ENCODE results near the gene METAP1D.
A peak's percentile ranks its signal among the peaks of the same experiment; 100 is the strongest.

The METAP1D gene

DNA sequence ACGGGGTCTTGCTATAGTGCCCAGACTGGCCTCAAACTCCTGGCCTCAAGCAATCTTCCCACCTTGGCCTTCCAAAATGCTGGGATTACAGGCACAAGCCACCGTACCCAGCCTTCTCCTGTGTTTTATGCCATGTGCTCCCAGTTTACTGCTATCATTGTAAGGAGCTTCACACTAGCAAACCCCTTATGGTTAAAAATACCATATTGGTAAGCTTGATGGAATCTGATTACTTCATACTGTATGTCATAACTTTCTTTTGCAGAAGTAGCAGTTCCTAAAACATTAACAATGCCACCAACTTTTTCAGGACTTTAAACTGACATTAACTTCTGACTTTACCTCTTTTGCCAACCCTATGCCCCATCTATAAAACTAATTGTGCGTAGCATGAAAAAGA, 41.3 kb upstream of the METAP1D start:
- TF ChIP-seq, protein P1, sequence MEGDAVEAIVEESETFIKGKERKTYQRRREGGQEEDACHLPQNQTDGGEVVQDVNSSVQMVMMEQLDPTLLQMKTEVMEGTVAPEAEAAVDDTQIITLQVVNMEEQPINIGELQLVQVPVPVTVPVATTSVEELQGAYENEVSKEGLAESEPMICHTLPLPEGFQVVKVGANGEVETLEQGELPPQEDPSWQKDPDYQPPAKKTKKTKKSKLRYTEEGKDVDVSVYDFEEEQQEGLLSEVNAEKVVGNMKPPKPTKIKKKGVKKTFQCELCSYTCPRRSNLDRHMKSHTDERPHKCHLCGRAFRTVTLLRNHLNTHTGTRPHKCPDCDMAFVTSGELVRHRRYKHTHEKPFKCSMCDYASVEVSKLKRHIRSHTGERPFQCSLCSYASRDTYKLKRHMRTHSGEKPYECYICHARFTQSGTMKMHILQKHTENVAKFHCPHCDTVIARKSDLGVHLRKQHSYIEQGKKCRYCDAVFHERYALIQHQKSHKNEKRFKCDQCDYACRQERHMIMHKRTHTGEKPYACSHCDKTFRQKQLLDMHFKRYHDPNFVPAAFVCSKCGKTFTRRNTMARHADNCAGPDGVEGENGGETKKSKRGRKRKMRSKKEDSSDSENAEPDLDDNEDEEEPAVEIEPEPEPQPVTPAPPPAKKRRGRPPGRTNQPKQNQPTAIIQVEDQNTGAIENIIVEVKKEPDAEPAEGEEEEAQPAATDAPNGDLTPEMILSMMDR (IDR thresholded peaks at IDR 0.05; ENCODE audit: low read depth, low read length, missing control alignments), result no peak
- in situ Hi-C loops (cut with HindIII; ENCODE audit: low pct_ligation_motif_present, low sequenced_read_pairs), result no loop called here
- Histone ChIP-seq H3K4me3 (ENCODE audit: low read depth, low read length) (no peak overlapping the region), H3K36me3 (replicated peaks) (no peaks in the 10 kb centered on the region), H3K27me3 (replicated peaks) (no peaks in the 10 kb centered on the region), H3K27ac (no peak overlapping the region)
- DNase-seq, result peak; percentile 9

DNA sequence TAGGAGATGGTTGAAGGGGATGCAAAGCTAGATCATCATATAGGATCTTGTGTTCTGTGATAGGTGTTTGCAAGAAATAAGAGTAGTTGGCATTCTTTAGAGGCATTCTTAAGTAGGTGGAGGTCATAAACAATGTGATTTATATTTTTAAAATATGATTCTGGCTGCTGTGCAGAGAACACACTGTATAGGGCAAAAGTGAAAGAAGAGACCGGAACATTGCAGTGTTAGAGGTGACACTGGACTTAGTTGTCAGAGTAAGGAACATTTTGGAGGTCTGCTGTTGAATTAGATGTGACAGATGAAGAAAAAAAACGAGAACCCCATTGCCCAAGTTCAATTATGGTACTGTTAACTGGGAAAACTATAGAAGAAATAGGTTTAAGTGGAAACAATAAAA, 39.8 kb upstream of the METAP1D start:
- TF ChIP-seq, protein P1 (IDR thresholded peaks at IDR 0.05; ENCODE audit: low read depth, low read length, missing control alignments), result no peak
- in situ Hi-C loops (cut with HindIII; ENCODE audit: low pct_ligation_motif_present, low sequenced_read_pairs), result no loop called here
- DNase-seq, result no peak
- Histone ChIP-seq H3K36me3 (replicated peaks) (no peaks in the 10 kb centered on the region), H3K27ac (no peak overlapping the region), H3K27me3 (replicated peaks) (no peaks in the 10 kb centered on the region), H3K4me3 (ENCODE audit: low read depth, low read length) (no peak overlapping the region)

DNA sequence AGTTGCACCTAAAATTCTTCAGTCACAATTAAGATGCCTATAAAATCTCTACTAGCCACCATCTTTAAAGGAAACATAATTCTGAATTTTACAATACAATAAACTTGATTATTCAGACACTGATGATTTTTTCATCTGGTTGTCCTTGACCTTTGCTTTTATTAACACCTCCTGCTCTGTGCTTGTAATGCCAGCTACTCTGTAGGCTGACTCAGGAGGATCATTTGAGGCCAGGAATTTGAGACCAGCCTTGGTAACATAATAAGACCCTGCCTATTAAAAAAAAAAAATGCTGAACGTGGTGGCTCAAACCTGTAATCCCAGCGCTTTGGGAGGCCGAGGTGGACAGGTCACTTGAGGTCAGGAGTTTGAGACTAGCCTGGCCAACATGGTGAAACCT, 39.2 kb upstream of the METAP1D start:
- Histone ChIP-seq H3K4me3 (ENCODE audit: low read depth, low read length) (no peak overlapping the region), H3K27me3 (replicated peaks) (no peaks in the 10 kb centered on the region), H3K36me3 (replicated peaks) (no peaks in the 10 kb centered on the region), H3K27ac (no peak overlapping the region)
- DNase-seq, result no peak
- TF ChIP-seq, protein P1 (IDR thresholded peaks at IDR 0.05; ENCODE audit: low read depth, low read length, missing control alignments), result no peak
- in situ Hi-C loops (cut with HindIII; ENCODE audit: low pct_ligation_motif_present, low sequenced_read_pairs), result no loop called here

DNA sequence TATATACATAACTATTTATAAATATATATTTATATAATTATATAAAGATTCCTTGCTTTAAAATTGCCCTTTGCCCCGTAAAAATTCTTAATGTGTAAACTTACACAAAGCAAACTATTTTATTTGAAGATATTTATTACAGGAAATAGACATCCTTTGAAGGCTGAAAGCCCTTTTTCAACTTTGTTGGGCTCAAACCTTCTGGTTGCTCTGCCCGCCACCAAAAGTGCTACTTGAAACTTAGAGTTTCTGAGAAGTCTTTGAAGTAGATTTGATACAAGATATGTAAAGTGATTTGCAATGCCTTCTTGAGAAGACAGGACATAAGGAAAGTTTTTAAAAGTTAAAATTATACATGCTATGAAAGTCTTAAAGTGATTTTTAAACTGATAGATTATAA, 36.6 kb upstream of the METAP1D start:
- in situ Hi-C loops (cut with HindIII; ENCODE audit: low pct_ligation_motif_present, low sequenced_read_pairs), result no loop called here
- DNase-seq, result no peak

DNA sequence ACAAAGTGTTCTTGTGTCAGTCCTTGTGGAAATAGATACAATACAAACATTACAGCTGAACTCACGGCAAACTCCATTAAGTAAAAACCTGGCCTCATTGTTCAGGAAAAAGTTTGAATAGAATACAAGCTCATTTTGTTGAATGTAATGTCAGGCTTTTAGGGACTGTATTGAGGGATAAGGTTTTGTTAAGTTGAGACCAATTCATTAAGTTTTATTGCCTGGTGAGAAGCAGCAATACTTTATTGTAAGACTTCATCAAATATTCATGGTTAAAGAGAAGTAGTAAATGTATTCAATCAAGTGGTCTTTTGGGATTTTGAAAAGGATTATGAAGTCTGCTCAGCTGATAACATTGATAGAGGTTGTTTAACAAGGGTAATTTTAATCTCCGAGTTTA, 35.4 kb upstream of the METAP1D start:
- TF ChIP-seq, protein P1 (IDR thresholded peaks at IDR 0.05; ENCODE audit: low read depth, low read length, missing control alignments), result no peak
- H3K27ac ChIP-seq, result no peak overlapping the region

More for the DNA sequence above, 36.6 kb upstream of the METAP1D start:
- no peak overlapping the region for H3K4me3 ChIP-seq (ENCODE audit: low read depth, low read length)
- no peak overlapping the region for H3K27ac ChIP-seq
- TF ChIP-seq, protein P1 (IDR thresholded peaks at IDR 0.05; ENCODE audit: low read depth, low read length, missing control alignments), result no peak
- H3K36me3 ChIP-seq (replicated peaks), result no peaks in the 10 kb centered on the region
- H3K27me3 ChIP-seq (replicated peaks), result no peaks in the 10 kb centered on the region

DNA sequence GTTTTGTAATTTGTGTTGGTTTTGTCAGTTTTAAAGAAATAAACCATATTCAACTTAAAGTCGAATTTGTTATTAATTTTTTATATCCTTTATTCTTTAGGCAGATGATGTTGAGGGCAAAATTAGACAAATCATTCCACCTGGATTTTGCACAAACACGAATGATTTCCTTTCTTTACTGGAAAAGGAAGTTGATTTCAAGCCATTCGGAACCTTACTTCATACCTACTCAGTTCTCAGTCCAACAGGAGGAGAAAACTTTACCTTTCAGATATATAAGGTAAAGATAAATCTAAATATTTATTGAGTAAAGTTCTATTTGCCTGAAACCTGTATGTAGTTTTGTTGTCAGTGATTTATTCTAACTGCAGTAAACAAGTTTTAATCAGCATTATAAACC, 34.5 kb upstream of the METAP1D start:
- no peaks in the 10 kb centered on the region for H3K36me3 ChIP-seq (replicated peaks)
- no peak overlapping the region for H3K4me3 ChIP-seq (ENCODE audit: low read depth, low read length)
- no peak overlapping the region for H3K27ac ChIP-seq

More for the DNA sequence above, 35.4 kb upstream of the METAP1D start:
- Histone ChIP-seq H3K4me3 (ENCODE audit: low read depth, low read length) (no peak overlapping the region), H3K36me3 (replicated peaks) (no peaks in the 10 kb centered on the region), H3K27me3 (replicated peaks) (no peaks in the 10 kb centered on the region)
- in situ Hi-C loops (cut with HindIII; ENCODE audit: low pct_ligation_motif_present, low sequenced_read_pairs), result no loop called here
- DNase-seq, result no peak

More for the DNA sequence above, 34.5 kb upstream of the METAP1D start:
- H3K27me3 ChIP-seq (replicated peaks), result no peaks in the 10 kb centered on the region
- in situ Hi-C loops (cut with HindIII; ENCODE audit: low pct_ligation_motif_present, low sequenced_read_pairs), result no loop called here
- TF ChIP-seq, protein P1 (IDR thresholded peaks at IDR 0.05; ENCODE audit: low read depth, low read length, missing control alignments), result no peak
- DNase-seq, result no peak
